NCI-H1092 treated with DMSO at 0.1 percent for 48 hours (cell line): Measurements from ENCODE around the gene PFAS.

Experiments used
- DNase-seq: peaks from one replicate; lab custom pipeline; 2025; lab: John Stamatoyannopoulos, UW

Gene PFAS

GRCh38 chr17:8294814-8295316, 45.8 kb downstream of the PFAS start:
- DNase-seq: no peak

- DNase-seq: no peak
Observed at GRCh38 chr17:8300226-8300625, 51.1 kb downstream of the PFAS start.

- DNase-seq: peak; percentile 59
Observed at GRCh38 chr17:8300627-8301242, 51.6 kb downstream of the PFAS start.

- no peak for DNase-seq
Observed at GRCh38 chr17:8310601-8311123, 61.6 kb downstream of the PFAS start.

- no peak for DNase-seq
Observed at GRCh38 chr17:8311131-8311790, 62.2 kb downstream of the PFAS start.

- DNase-seq: no peak
Observed at GRCh38 chr17:8312251-8312650, 63.2 kb downstream of the PFAS start.

- no peak for DNase-seq
Observed at GRCh38 chr17:8312726-8313600, 63.9 kb downstream of the PFAS start.

GRCh38 chr17:8314797-8315763, 66.0 kb downstream of the PFAS start:
- DNase-seq: no peak

- no peak for DNase-seq
Observed at GRCh38 chr17:8315764-8316217, 66.7 kb downstream of the PFAS start.

- DNase-seq: no peak
Observed at GRCh38 chr17:8318010-8318935, 69.2 kb downstream of the PFAS start.
